ENCODE data around the gene FGF14. TPM values are rescaled to one million over a fixed set of nuclear protein-coding genes. Genes with fewer than 3 reads are reported as not detected.

Gene FGF14
- polyA plus RNA-seq, 1 donor (not counting 4 experiments of a cell fraction or from before 2014, with no cell fraction given): 0.09 TPM

- Histone ChIP-seq H3K4me1 (ENCODE audit: control insufficient read depth, extremely low read depth, insufficient read depth, low read length) (no peaks in the 10 kb centered on the region), H3K4me3 (ENCODE audit: control insufficient read depth in 2 of 3, extremely low read depth in 1 of 3, insufficient read depth in 2 of 3, low read depth in 1 of 3, low read length in 3 of 3) (no peak overlapping the region), H3K9me3 (ENCODE audit: control insufficient read depth, low read depth, low read length) (no peaks in the 10 kb centered on the region), H3K36me3 (ENCODE audit: control insufficient read depth in 2 of 2, extremely low read depth in 1 of 2, insufficient read depth in 2 of 2, low read length in 2 of 2) (no peaks in the 10 kb centered on the region), H3K9ac (ENCODE audit: control insufficient read depth, extremely low read depth, insufficient read depth, low read length) (no peak overlapping the region), H3K27me3 (ENCODE audit: control insufficient read depth, extremely low read depth, insufficient read depth, low read length) (no peaks in the 10 kb centered on the region), H3K27ac (ENCODE audit: control insufficient read depth, insufficient read depth, low read length) (no peak overlapping the region), H3K79me2 (ENCODE audit: control insufficient read depth, insufficient read depth, low read length) (no peaks in the 10 kb centered on the region), H4K20me1 (ENCODE audit: control insufficient read depth, extremely low read depth, insufficient read depth, low read length) (no peaks in the 10 kb centered on the region), H3K4me2 (ENCODE audit: control insufficient read depth, extremely low read depth, insufficient read depth, low read depth, low read length) (no peak overlapping the region), H3K9me1 (ENCODE audit: control insufficient read depth, extremely low read depth, insufficient read depth, low read length) (no peaks in the 10 kb centered on the region), H2AFZ (ENCODE audit: control insufficient read depth, low read length) (no peak overlapping the region)
- dilution Hi-C loops (cut with MboI; ENCODE audit: extremely low pct_ligation_motif_present, low sequenced_read_pairs): no loop called here
- TF ChIP-seq CTCF (optimal IDR thresholded peaks at IDR 0.05 in 1 of 3, IDR thresholded peaks at IDR 0.05 in 1 of 3, conservative IDR thresholded peaks at IDR 0.05 in 1 of 3; ENCODE audit: extremely low read depth in 1 of 3, insufficient read depth in 2 of 3, low read length in 3 of 3) (no peak), EZH2 (IDR thresholded peaks at IDR 0.05; ENCODE audit: low read length) (no peak)
- FAIRE-seq: no peak
- DNase-seq (ENCODE audit: low read depth, low spot score): no peak
Observed at GRCh38 chr13:102311419-102311796, 90.4 kb downstream of the FGF14 start.

DNA sequence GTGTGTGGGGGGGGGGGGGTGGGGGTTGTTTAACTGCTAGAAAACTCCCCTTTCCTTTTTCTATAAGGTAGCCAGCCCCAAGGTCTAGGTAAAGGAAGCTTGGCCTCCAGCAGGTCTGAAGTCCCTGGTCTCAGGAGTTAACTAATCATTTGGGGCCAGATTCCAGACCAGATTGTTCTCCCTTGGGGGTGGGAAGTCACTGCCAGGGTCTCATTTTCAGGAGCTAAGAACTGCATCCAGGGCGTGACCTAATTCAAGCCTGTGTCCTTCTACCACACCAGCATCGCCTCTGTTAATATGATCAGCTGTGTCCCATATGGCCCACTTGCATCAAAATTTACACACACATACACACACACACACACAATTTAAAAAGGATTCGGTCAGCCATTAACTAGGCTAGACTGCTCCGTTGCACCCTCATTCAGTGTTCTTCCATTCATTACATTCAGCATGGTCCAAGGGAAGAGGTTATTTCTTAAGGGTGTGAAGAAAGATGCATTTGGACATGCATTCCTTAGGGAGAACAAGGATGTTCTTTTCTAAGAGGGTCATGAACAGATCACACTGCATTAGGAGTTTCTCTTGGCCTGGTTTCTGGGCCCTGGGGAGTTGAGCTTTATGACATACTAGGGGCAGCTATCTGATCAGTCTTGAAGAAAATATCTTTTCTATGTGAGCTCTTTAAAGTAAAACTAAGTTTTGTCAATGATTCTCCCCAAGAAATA, 91.0 kb downstream of the FGF14 start:
- H3K4me3 ChIP-seq (ENCODE audit: control insufficient read depth in 2 of 3, extremely low read depth in 1 of 3, insufficient read depth in 2 of 3, low read depth in 1 of 3, low read length in 3 of 3): no peak overlapping the region
- H3K36me3 ChIP-seq (ENCODE audit: control insufficient read depth in 2 of 2, extremely low read depth in 1 of 2, insufficient read depth in 2 of 2, low read length in 2 of 2): no peaks in the 10 kb centered on the region
- H3K9ac ChIP-seq (ENCODE audit: control insufficient read depth, extremely low read depth, insufficient read depth, low read length): no peak overlapping the region
- no peaks in the 10 kb centered on the region for H3K79me2 ChIP-seq (ENCODE audit: control insufficient read depth, insufficient read depth, low read length)
- dilution Hi-C loops (cut with MboI; ENCODE audit: extremely low pct_ligation_motif_present, low sequenced_read_pairs): no loop called here
- H3K4me2 ChIP-seq (ENCODE audit: control insufficient read depth, extremely low read depth, insufficient read depth, low read depth, low read length): no peak overlapping the region
- no peak for DNase-seq (ENCODE audit: low read depth, low spot score)
- TF ChIP-seq EZH2 (IDR thresholded peaks at IDR 0.05; ENCODE audit: low read length) (no peak), CTCF (optimal IDR thresholded peaks at IDR 0.05 in 1 of 3, IDR thresholded peaks at IDR 0.05 in 1 of 3, conservative IDR thresholded peaks at IDR 0.05 in 1 of 3; ENCODE audit: extremely low read depth in 1 of 3, insufficient read depth in 2 of 3, low read length in 3 of 3) (no peak)
- no peaks in the 10 kb centered on the region for H3K27me3 ChIP-seq (ENCODE audit: control insufficient read depth, extremely low read depth, insufficient read depth, low read length)
- H3K9me1 ChIP-seq (ENCODE audit: control insufficient read depth, extremely low read depth, insufficient read depth, low read length): no peaks in the 10 kb centered on the region
- H3K4me1 ChIP-seq (ENCODE audit: control insufficient read depth, extremely low read depth, insufficient read depth, low read length): no peaks in the 10 kb centered on the region
- FAIRE-seq: no peak
- no peak overlapping the region for H2AFZ ChIP-seq (ENCODE audit: control insufficient read depth, low read length)
- no peak overlapping the region for H3K27ac ChIP-seq (ENCODE audit: control insufficient read depth, insufficient read depth, low read length)
- no peaks in the 10 kb centered on the region for H4K20me1 ChIP-seq (ENCODE audit: control insufficient read depth, extremely low read depth, insufficient read depth, low read length)
- H3K9me3 ChIP-seq (ENCODE audit: control insufficient read depth, low read depth, low read length): no peaks in the 10 kb centered on the region

Data from keratinocyte (primary cell).